GM21528 (cell line): ENCODE results near the gene DENND1C.
"Not testable (repeated sequence)": the region's sequence is repeated elsewhere in the genome, so short reads cannot be mapped to it uniquely, and the experiment has no call there.

Experiments
- ATAC-seq: cut with Tn5 transposase; IDR thresholded peaks from one replicate; pipeline ENCODE4 v1.9.1; 2021; ENCODE audit warnings: mild to moderate bottlenecking, moderate library complexity; ENCODE audit not compliant: unreplicated experiment, low FRiP score

The DENND1C gene

GRCh38 chr19:6458695-6459261 is 22.8 kb downstream of the DENND1C start:
- ATAC-seq, result no peak

GRCh38 chr19:6457958-6458694 is 23.5 kb downstream of the DENND1C start:
- no peak for ATAC-seq

GRCh38 chr19:6455924-6456323 is 25.7 kb downstream of the DENND1C start:
- no peak for ATAC-seq

- no peak for ATAC-seq
Observed at GRCh38 chr19:6453951-6454565, 27.5 kb downstream of the DENND1C start.

- ATAC-seq, result no peak
Observed at GRCh38 chr19:6452899-6453298, 28.7 kb downstream of the DENND1C start.

GRCh38 chr19:6452223-6452614 is 29.4 kb downstream of the DENND1C start:
- no peak for ATAC-seq

GRCh38 chr19:6451583-6452222 is 29.9 kb downstream of the DENND1C start:
- ATAC-seq, result no peak

GRCh38 chr19:6450166-6450565 is 31.4 kb downstream of the DENND1C start:
- no peak for ATAC-seq

- no peak for ATAC-seq
Observed at GRCh38 chr19:6448045-6448444, 33.5 kb downstream of the DENND1C start.

- no peak for ATAC-seq
Observed at GRCh38 chr19:6446452-6446851, 35.1 kb downstream of the DENND1C start.

- no peak for ATAC-seq
Observed at GRCh38 chr19:6443986-6444385, 37.6 kb downstream of the DENND1C start.

- ATAC-seq, result no peak
Observed at GRCh38 chr19:6442087-6442688, 39.4 kb downstream of the DENND1C start.

- ATAC-seq, result no peak
Observed at GRCh38 chr19:6440905-6441304, 40.7 kb downstream of the DENND1C start.

- ATAC-seq, result no peak
Observed at GRCh38 chr19:6439743-6440142, 41.8 kb downstream of the DENND1C start.

GRCh38 chr19:6433663-6434062 is 47.9 kb downstream of the DENND1C start, which contains the start of gene SLC25A41:
Gene SLC25A41, minus strand, starts transcription at chr19:6433763. Its CDS starts 70 bp downstream, at chr19:6433693.
- ATAC-seq, result no peak

- ATAC-seq, result no peak
Observed at GRCh38 chr19:6433165-6433564, 48.4 kb downstream of the DENND1C start.

- ATAC-seq, result no peak
Observed at GRCh38 chr19:6431891-6432290, 49.7 kb downstream of the DENND1C start.

GRCh38 chr19:6429419-6430221 is 52.0 kb downstream of the DENND1C start:
- ATAC-seq, result no peak

- not testable (repeated sequence) for ATAC-seq
Observed at GRCh38 chr19:6428692-6429418, 52.7 kb downstream of the DENND1C start.
